GM15510 (cell line): ENCODE results near the gene HNMT.

Source experiments
- POLR2A ChIP-seq: IDR thresholded peaks from 3 replicates; pipeline ENCODE4 v1.6.1; 2011; ENCODE audit warnings: borderline replicate concordance; ENCODE audit not compliant: insufficient read length; ENCODE audit errors: extremely low read depth

The HNMT gene

DNA sequence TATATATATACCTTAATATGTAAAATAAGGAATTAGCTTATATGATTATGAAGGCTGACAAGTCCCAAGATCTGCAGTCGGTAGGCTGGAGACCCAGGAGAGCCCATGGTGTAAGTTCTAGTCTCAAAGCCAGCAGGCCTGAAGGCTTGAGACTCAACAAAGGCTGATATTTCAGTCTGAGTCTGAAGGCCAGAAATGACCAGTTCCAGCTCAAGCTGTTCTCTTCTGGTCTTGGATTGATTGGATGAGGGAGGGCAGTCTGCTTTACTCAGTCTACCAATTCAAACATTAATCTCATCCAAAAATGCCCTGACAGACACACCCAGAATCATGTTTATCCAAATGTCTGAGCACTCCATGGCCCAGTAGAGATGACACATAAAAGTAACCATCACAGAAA is 22.0 kb downstream of the HNMT start:
- TF ChIP-seq POLR2A = no peak

- TF ChIP-seq POLR2A = no peak
Measured at GRCh38 chr2:137987011-137987410, 22.7 kb downstream of the HNMT start.

DNA sequence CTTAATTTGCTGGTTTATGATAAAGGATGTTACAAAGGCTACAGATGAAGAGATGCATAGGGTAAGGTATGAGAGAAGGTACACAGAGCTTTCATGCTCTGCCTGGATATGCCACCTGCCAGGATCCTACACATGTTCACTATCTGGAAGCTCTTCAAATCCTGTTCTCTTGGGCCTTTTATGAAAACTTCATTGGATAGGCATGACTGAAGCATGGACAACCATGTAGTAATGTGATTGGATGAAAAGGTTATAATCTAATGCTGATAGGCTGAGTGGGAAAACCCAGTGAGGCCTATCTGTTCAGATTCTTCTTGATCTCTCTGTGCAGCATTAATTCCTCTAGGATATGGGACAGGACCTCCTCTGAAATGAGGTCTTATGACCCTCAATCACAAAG is 26.8 kb downstream of the HNMT start:
- TF ChIP-seq POLR2A = no peak

DNA sequence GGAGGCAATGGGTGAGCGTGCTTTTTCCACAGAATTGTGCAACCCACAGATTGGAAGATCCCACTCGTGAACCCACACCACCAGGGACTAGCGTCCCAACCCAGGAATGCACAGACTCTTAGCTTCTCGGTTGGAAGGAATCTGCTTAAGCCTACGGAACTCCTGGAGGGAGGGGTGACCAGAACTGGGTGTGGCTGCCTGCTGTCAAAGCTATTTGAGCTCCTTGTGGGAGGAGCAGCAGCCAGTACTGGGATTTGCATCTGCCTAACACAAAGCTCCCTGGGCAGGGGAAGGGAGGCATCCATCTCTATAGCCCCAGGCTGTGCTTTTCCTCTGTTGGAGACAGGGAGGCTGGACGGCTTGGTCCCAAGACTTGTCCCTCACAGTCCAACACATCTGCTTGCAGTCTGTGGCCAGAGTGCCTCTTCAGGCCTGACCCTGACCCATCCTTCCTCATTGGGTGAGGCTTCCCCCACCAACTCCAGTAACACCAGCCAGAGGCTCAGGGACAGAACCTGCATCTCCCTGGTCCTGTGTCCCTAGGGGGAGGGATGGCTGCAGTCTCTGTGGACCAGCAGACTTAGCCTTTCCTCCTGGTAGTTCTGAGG is 27.9 kb downstream of the HNMT start:
- no peak for TF ChIP-seq POLR2A

GRCh38 chr2:137997733-137998132 is 33.5 kb downstream of the HNMT start:
- no peak for TF ChIP-seq POLR2A

DNA sequence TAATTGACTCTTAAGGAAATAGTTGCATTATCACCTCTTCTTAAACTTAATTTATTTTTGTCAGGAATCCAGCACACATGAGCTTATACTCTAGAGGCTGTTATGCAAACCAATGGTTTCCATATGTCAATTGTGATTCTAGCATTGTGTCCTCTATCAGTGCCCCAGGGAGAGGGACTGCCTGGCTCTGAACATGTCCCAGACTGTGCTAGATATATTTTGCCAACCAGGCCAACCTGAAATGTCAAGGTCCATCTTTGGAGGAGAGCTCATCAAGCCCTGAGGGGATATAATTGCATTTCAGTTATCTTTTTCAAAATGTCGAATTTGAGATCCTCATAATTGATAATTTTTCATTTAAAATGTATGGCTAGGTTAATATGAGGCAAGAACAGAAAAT is 34.2 kb downstream of the HNMT start:
- TF ChIP-seq POLR2A = no peak

DNA sequence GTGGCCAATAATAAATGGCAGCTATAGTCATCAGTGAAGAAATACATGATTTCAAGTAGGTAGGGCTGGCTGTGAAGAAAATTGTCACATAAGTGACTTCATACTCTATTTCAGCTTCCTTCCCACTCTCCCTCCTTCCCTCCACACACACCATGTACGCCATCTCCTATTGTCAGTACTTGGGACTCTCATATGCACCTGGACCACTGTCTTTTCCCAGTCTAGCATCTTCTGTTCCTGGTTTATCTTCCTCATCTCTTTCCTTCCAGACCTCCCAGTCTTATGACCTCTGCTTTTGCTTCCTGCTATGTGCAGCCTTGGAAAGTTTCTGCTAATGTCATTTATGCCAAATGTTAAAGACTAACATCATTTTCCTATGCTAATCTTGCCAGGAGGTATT is 35.0 kb downstream of the HNMT start:
- TF ChIP-seq POLR2A = no peak

DNA sequence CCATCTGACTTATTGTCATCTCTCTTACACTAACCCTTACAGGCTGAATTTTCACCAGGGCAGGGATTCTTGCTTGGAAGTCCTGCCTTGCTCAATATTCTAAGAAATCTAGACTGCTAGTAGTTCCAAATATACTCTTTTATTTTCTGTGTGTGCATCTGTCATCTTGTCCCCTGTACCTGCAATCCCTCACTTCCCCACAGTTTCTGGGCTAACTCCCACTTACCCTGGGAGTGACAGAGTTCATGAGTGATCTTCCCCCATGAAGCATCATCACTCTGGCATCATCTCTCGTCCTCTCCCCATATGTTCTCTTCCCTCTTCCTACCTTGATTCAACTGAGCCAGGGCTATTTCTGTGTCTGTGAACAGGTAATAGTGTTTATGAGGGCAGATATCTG is 35.7 kb downstream of the HNMT start:
- no peak for TF ChIP-seq POLR2A

DNA sequence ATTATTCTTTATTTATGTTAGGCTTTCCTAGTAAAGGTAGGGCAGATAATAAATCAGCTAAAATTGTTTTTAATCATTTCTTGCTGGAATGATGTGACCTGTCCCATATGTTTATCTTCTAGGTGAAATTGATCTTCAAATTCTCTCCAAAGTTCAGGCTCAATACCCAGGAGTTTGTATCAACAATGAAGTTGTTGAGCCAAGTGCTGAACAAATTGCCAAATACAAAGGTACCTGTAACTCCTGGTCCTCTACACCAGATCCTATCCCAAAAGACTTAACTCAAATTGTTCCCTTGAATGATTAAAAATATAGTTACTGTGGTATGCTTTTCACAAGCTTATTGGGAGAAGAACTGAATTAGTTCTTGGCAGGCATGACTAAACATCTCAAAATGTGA is 36.5 kb downstream of the HNMT start:
- TF ChIP-seq POLR2A = no peak

GRCh38 chr2:138003411-138003810 is 39.1 kb downstream of the HNMT start:
- TF ChIP-seq POLR2A = no peak

GRCh38 chr2:138007431-138007830 is 43.2 kb downstream of the HNMT start:
- TF ChIP-seq POLR2A = no peak

DNA sequence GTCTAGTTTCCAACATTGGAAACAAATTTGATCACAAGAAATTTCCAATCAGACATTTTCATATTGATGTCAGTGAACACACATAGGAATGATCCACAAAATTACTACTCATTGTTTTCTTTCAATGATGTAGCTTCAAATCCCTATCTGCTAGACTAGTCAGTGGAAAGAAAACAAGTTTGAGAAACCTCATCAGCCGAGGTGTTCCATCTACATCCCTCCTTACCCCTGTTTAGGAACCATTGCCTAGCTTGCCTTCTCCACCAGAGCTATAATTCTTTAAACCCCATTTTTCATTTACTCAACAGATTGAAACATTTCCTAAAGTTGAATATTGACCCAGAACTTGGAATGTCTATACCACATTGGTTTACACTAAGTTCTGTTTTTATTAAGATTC is 45.3 kb downstream of the HNMT start:
- no peak for TF ChIP-seq POLR2A

- TF ChIP-seq POLR2A = no peak
Measured at GRCh38 chr2:138010890-138011289, 46.6 kb downstream of the HNMT start.

- no peak for TF ChIP-seq POLR2A
Measured at GRCh38 chr2:138012082-138012481, 47.8 kb downstream of the HNMT start.

- no peak for TF ChIP-seq POLR2A
Measured at GRCh38 chr2:138012968-138013367, 48.7 kb downstream of the HNMT start.

DNA sequence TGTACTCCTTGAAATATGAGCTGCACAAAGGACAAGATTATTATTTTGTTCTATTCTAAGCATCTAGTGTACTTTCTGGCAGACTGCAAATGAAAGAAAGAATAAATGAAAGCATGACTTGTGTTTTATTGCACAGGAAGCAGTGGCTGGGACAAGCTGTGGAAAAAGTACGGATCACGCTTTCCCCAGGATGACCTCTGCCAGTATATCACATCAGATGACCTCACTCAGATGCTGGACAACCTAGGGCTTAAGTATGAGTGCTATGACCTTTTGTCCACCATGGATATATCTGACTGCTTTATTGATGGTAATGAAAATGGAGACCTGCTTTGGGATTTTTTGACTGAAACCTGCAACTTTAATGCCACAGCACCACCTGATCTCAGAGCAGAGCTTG is 49.4 kb downstream of the HNMT start:
- no peak for TF ChIP-seq POLR2A

- no peak for TF ChIP-seq POLR2A
Measured at GRCh38 chr2:138015494-138015893, 51.2 kb downstream of the HNMT start.
